Neural progenitor cell (in vitro differentiated cells): ENCODE results near the gene EPS8L2.

Experiments used
- EZH2 ChIP-seq: fragments of 200-600 bp; sonication (generic); IDR thresholded peaks from 2 replicates; pipeline ENCODE4 v1.6.1; 2017; ENCODE audit warnings: antibody characterized with exemption, mild to moderate bottlenecking, moderate library complexity
- EZH2phosphoT487 ChIP-seq: fragments of 200-600 bp; sonication (generic); IDR thresholded peaks from 2 replicates; pipeline ENCODE4 v1.6.1; 2017; ENCODE audit warnings: antibody characterized with exemption
- TF ChIP-seq, protein P1 (sequence below): fragments of 200-600 bp; sonication (generic); IDR thresholded peaks from 2 replicates; pipeline ENCODE4 v1.5.1; 2017; ENCODE audit warnings: antibody characterized with exemption, mild to moderate bottlenecking

DNA sequence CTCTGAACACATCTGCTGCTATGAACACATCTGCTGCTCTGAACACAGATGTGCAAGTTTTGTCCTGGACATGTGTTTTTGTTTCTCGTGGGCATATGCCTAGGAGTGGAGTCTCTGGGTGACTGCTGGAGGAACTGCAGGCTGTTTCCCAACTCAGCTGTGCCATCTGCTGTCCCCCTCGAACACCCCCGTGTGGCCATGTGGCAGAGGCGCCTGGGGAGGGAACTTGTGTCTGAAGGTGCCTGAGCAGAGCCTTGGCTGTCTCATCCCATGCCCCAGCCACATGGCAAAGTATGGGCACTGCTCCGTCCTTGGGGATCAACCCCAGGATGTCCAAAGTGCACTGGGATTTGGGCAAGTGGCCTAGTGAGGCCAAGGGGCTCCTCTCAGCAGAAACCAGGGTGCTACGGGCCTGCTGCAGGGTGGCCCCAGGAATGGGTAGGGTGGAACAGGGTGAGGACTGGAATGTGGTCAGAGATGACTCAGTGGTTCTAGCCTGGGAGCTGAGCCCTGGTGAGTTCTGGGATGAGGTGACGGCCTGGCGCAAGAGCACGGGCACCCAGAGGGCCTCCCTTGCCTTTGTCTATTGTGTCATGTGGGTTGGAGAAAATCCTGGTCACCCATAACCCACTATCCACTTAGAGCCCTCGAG is 56.5 kb downstream of the EPS8L2 start:
- TF ChIP-seq EZH2: no peak
- TF ChIP-seq, protein P1, sequence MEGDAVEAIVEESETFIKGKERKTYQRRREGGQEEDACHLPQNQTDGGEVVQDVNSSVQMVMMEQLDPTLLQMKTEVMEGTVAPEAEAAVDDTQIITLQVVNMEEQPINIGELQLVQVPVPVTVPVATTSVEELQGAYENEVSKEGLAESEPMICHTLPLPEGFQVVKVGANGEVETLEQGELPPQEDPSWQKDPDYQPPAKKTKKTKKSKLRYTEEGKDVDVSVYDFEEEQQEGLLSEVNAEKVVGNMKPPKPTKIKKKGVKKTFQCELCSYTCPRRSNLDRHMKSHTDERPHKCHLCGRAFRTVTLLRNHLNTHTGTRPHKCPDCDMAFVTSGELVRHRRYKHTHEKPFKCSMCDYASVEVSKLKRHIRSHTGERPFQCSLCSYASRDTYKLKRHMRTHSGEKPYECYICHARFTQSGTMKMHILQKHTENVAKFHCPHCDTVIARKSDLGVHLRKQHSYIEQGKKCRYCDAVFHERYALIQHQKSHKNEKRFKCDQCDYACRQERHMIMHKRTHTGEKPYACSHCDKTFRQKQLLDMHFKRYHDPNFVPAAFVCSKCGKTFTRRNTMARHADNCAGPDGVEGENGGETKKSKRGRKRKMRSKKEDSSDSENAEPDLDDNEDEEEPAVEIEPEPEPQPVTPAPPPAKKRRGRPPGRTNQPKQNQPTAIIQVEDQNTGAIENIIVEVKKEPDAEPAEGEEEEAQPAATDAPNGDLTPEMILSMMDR: peak; percentile 17
- TF ChIP-seq EZH2phosphoT487: no peak
